GM21423 (cell line): ENCODE results near the gene ENAH.

Experiments used
- ATAC-seq: cut with Tn5 transposase; IDR thresholded peaks from one replicate; pipeline ENCODE4 v1.9.1; 2021; ENCODE audit warnings: mild to moderate bottlenecking, moderate library complexity; ENCODE audit not compliant: unreplicated experiment

Gene ENAH

GRCh38 chr1:225572422-225572821 lies 80.5 kb downstream of the ENAH start:
- no peak for ATAC-seq

- no peak for ATAC-seq
Observed at GRCh38 chr1:225567789-225568188, 85.1 kb downstream of the ENAH start.

DNA sequence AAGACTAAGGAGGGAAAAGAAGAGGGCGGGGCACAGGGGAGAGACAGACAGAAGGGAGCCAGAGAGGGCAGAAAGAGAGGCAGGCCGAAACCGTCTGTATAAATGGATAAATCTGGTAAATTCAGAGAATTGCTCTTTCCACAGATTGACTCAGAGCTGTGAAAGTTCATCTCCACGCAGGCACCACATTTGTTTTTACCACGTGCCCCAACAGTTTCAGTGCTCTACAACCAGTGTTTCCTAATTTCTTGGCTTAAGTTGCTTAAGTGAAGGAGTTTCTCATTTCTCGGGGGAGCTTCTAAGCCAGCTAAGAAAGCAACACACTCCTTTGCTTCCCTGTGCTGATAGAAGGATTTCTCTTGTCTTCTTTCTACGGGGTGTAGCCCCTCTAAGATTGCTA lies 87.1 kb downstream of the ENAH start:
- ATAC-seq = no peak

DNA sequence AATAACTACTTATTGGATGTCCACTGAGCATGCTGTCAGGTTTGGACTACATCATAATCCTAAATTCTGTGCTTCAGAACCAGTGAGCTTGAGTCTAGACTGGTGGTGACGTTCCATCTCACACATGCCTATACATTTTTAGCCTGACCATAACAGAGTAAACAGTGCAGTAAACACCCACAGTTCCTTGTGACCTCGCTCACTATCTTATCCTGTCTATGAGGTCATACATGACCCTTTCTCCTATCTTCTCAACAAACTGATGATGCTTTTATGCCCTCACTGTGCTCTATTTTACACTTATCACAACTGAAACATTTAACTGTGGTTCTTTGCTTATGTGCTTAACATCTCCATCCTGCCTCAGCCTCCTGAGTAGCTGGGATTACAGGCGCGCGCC lies 91.2 kb downstream of the ENAH start:
- ATAC-seq = no peak

GRCh38 chr1:225559902-225560301 lies 93.0 kb downstream of the ENAH start:
- ATAC-seq = no peak

DNA sequence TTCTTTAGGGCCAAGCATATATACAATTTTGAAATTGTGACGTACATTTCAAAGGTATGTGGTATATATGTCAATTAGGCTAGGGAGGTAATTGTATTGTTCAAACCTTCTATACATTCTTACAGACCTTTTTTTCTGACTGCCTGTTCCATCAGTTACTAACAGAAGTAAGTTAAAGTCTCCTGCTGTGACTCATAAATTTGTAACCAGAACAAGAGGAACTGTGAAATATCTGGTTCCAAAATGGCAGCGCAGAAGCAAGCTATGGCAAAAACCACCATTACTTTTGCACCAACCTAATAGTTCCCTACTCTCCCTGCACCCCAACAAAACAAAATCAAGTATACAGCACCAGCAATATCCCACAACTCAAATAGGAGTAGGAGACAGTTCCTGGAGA lies 93.6 kb downstream of the ENAH start:
- ATAC-seq = no peak

- ATAC-seq = no peak
Observed at GRCh38 chr1:225556694-225557093, 96.2 kb downstream of the ENAH start.

DNA sequence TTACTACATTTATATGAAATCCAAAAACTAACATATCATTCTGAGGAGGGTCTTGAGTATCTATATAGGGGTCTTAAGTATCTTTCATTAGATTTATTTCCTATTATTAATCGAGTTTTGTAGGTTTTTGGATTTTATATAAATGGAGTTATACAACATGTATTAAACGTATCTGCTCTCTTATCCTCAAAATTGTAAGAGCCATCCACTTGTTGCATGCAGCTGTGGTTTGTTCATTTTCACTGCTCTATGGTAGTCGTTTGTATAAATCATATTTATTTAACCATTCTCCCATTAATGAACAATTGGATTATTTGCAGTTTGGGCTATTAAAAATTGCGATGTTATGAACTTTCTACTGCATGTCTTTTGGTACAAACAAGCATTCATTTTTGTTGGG lies 97.1 kb downstream of the ENAH start:
- ATAC-seq = no peak

- no peak for ATAC-seq
Observed at GRCh38 chr1:225554216-225554812, 98.6 kb downstream of the ENAH start.

GRCh38 chr1:225549821-225550220 lies 103.1 kb downstream of the ENAH start:
- ATAC-seq = no peak

DNA sequence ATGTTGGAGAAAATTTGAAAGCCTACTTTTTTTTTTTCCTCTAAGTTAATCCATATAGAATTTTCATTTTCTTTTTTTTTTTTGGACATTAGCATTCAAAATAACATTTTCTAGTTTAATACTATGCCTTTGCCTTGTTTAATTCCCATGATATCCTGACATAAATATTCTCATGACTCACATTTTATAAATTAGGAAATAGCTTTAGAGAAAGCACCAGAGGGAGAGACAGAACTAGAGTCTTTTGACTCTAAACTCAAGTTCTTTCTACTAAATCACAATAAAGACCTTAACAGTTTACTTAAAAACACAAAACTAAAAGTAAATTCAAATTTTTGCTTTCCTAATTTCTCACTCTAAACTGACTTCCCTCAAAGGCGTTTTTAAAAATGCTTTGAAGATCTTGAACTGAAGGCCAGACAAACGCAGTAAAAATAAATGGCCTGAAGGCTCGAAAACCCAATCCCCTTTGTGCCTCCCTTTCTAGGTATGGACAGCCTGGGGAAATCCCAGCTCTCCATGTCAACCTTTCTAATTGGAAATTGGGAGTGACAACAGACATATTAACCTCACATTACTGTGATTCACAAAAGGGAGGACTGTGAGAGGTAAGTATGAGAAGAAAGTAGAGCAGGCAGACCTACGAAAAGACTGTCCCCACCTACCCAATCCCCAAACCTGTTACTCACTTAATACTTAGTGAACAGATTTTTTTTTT lies 104.6 kb downstream of the ENAH start:
- no peak for ATAC-seq

- no peak for ATAC-seq
Observed at GRCh38 chr1:225545649-225546048, 107.3 kb downstream of the ENAH start.

- no peak for ATAC-seq
Observed at GRCh38 chr1:225544924-225545323, 108.0 kb downstream of the ENAH start.

DNA sequence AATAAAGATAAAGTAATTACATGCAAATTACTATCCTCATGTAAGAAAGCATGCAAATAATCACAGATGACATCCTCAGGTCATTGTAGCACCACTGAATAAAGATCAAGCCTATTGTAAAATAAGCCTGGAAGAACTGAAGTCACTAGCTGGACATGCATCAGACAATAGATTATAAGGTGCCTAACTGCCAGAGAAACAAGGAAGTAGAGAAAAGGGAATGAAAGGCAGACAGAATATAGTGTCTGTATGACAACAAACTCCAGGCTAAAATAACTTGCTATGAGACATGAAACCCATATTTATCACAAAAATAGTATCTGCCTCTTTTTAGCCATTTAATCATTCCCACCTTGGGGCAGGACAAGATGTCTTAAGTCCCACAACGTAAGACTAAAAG lies 108.7 kb downstream of the ENAH start:
- ATAC-seq = no peak

DNA sequence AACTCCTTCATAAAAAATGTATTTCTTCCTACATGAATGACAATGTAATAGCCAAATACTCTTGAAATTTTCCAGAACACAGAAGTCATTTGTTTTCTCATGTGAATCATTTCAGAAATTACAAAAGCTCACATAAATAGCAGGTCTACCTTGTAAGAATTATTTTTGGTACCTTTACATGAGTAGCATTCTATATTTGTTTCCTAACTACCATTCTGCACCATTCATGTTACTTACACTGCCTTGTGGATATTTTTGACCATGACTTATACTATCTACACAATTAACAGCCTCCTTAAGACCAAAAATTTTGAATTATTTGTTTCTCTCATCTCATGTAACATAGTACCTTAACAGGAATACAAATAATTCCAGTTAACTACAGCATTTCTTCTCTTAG lies 109.6 kb downstream of the ENAH start:
- ATAC-seq = no peak

- no peak for ATAC-seq
Observed at GRCh38 chr1:225541383-225541782, 111.5 kb downstream of the ENAH start.

DNA sequence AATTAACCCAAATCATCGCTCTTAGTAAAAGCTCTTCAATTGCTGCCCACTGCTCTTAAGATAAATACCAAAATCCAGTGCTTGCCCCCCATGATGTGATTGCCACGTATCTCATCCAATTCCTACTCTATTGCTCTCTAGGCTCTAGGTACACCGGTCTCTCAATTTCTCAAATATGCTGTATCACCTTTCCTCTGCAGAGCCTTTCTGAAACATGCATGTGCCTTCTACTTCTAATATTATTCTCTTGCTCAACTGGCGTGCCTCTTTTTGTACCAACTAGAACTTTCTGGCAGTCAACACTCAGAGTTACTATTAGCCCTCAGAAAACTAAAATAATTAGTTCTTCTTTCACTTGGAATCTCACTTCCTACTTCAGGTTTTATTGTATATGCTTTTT lies 113.3 kb downstream of the ENAH start:
- no peak for ATAC-seq

DNA sequence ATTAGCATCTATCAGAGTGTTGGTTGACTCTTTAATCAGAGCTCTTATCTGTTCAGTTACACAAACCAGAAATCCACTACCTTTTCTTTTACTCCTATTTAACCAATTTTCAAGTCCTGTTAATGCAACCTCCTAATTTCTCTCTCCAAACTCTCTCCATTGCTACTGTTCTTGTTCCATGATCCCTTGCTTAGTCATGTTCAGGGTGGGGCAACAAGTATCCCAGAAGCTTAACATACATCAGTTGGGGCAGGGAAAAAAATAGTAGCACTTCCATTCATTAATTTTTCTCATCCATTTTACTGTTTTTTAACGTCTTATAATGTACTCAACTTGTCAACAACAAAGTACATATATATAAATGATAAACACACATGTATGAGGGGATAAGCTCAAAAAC lies 113.9 kb downstream of the ENAH start:
- no peak for ATAC-seq

- ATAC-seq = no peak
Observed at GRCh38 chr1:225537554-225538251, 115.2 kb downstream of the ENAH start.

- ATAC-seq = no peak
Observed at GRCh38 chr1:225535280-225535679, 117.6 kb downstream of the ENAH start.

GRCh38 chr1:225534772-225535171 lies 118.2 kb downstream of the ENAH start:
- no peak for ATAC-seq

- ATAC-seq = no peak
Observed at GRCh38 chr1:225534135-225534534, 118.8 kb downstream of the ENAH start.
